CD4-positive, CD25-positive, alpha-beta regulatory T cell (primary cell): ENCODE results near the gene SURF4. TPM values are rescaled to one million over a fixed set of nuclear protein-coding genes. Genes with fewer than 3 reads are reported as not detected.
"Not testable (repeated sequence)": the region's sequence is repeated elsewhere in the genome, so short reads cannot be mapped to it uniquely, and the experiment has no call there.

Experiments used
- ATAC-seq, 2 donors: fragments of 150-1000 bp; cut with Tn5 transposase; one replicate each; pipeline ENCODE4 v1.10.0; 2021; ENCODE audit warnings: low read depth in 2 of 2, moderate number of reproducible peaks in 2 of 2, moderate library complexity in 1 of 2
- DNase-seq, 3 donors: peaks; one replicate each; pipeline versions ENCODE4 v3.0.0 to v3.0.0-alpha.2; 2012 to 2022; ENCODE audit warnings: mixed read lengths in 1 of 3
- H3K27ac ChIP-seq: one replicate; pipeline ENCODE4 v1.7.0; 2013; ENCODE audit warnings: mild to moderate bottlenecking, low read length; ENCODE audit not compliant: insufficient read depth, poor library complexity, severe bottlenecking
- H3K27me3 ChIP-seq: one replicate; pipeline ENCODE4 v1.7.0; 2013; ENCODE audit warnings: low read length; ENCODE audit not compliant: control insufficient read depth, insufficient read depth
- H3K36me3 ChIP-seq: one replicate; pipeline ENCODE4 v1.7.0; 2013; ENCODE audit warnings: mild to moderate bottlenecking, low read length, moderate library complexity; ENCODE audit not compliant: control insufficient read depth, insufficient read depth
- H3K4me1 ChIP-seq: 2 replicates; pipeline ENCODE4 v1.7.0; 2013; ENCODE audit warnings: mild to moderate bottlenecking, low read length; ENCODE audit not compliant: insufficient read depth, control insufficient read depth, poor library complexity, severe bottlenecking
- H3K4me3 ChIP-seq: one replicate; pipeline ENCODE4 v1.7.0; 2013; ENCODE audit warnings: low read depth, mild to moderate bottlenecking, low read length, moderate library complexity
- H3K9me3 ChIP-seq, 2 experiments: 1 replicate in 1 of 2; 2 replicates in 1 of 2; pipeline ENCODE4 v1.7.0; 2013; ENCODE audit warnings: low read length in 2 of 2, mild to moderate bottlenecking in 1 of 2, moderate library complexity in 1 of 2; ENCODE audit not compliant: control insufficient read depth in 2 of 2
- H3K27ac Mint-ChIP-seq, 3 donors: one replicate each; pipeline ENCODE4 v1.8.0; 2020 to 2022; ENCODE audit warnings: mild to moderate bottlenecking in 3 of 3, mixed read lengths in 3 of 3, moderate library complexity in 2 of 3
- H3K27me3 Mint-ChIP-seq: one replicate; pipeline ENCODE4 v1.8.0; 2022; ENCODE audit warnings: mild to moderate bottlenecking, mixed read lengths
- H3K36me3 Mint-ChIP-seq: one replicate; pipeline ENCODE4 v1.8.0; 2020; ENCODE audit warnings: mixed read lengths
- H3K4me1 Mint-ChIP-seq, 4 donors: one replicate each; pipeline ENCODE4 v1.8.0; 2020 to 2022; ENCODE audit warnings: mixed read lengths in 4 of 4, mild to moderate bottlenecking in 1 of 4
- H3K4me3 Mint-ChIP-seq, 4 donors: one replicate each; pipeline ENCODE4 v1.8.0; 2020 to 2022; ENCODE audit warnings: mild to moderate bottlenecking in 4 of 4, mixed read lengths in 4 of 4, moderate library complexity in 3 of 4
- H3K9me3 Mint-ChIP-seq, 7 donors: one replicate each; pipeline ENCODE4 v1.8.0; 2020 to 2022; ENCODE audit warnings: mixed read lengths in 7 of 7, mild to moderate bottlenecking in 3 of 7, moderate library complexity in 2 of 7
- polyA plus RNA-seq, 4 donors: library from polyadenylated mRNA; unstranded; fragments of 300-500 nt; fragmentation: Illumina TruSeq; gene quantifications; one replicate each; pipeline ENCODE4 v1.2.3, GENCODE V29; 2021
- total RNA-seq: library from RNA; stranded (reverse); gene quantifications from one replicate; pipeline ENCODE4 v1.2.3, GENCODE V29; 2022

The SURF4 gene
- total and polyA plus RNA-seq, 5 donors from 2014 or later = 132 to 227 (median 206) TPM

- H3K27ac ChIP-seq, H3K4me3 ChIP-seq: not testable (repeated sequence)
Measured at GRCh38 chr9:133317551-133317950, 58.3 kb downstream of the SURF4 start.

DNA sequence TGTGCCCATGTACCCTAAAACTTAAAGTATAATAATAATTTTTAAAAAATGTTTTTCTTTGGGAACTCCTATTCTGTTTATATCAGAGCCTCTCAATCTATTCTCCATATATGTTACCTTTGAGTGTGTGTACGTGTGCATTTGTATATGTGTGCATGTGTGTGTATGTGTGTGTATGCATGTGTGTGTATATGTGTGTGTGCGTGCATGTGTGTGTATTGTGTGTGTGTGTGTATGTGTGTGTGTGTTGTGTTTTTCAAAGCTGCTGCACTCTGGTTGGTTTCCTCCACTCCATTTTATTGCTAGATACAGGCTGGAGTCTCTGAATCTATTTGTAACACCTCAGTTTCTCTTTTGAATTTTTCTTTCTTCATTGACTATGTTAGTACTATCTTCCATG is 59.9 kb downstream of the SURF4 start:
- Mint-ChIP-seq H3K4me3 (no peak overlapping the region), H3K27me3 (no peaks in the 10 kb centered on the region), H3K4me1 (no peaks in the 10 kb centered on the region), H3K27ac (no peak overlapping the region), H3K36me3 (no peaks in the 10 kb centered on the region), H3K9me3 (no peaks in the 10 kb centered on the region)
- no peaks in the 10 kb centered on the region for H3K36me3 ChIP-seq
- no peak overlapping the region for H3K27ac ChIP-seq
- ATAC-seq (no peak), DNase-seq (no peak)
- no peaks in the 10 kb centered on the region for H3K9me3 ChIP-seq
- no peaks in the 10 kb centered on the region for H3K4me1 ChIP-seq
- H3K4me3 ChIP-seq = no peak overlapping the region
- H3K27me3 ChIP-seq = no peaks in the 10 kb centered on the region

More at GRCh38 chr9:133317551-133317950, 58.3 kb downstream of the SURF4 start:
- DNase-seq, H3K9me3 ChIP-seq, H3K27me3 ChIP-seq, H3K27me3 Mint-ChIP-seq, ATAC-seq, H3K4me1 ChIP-seq, H3K9me3 Mint-ChIP-seq, H3K36me3 ChIP-seq, H3K4me3 Mint-ChIP-seq, H3K4me1 Mint-ChIP-seq, H3K36me3 Mint-ChIP-seq, H3K27ac Mint-ChIP-seq: not testable (repeated sequence)

Other genes starting within 250 kb of the SURF4 start
- gene GBGT1, start 212.1 kb downstream of the SURF4 start, total RNA-seq = 1.5 TPM
- gene GBGT1, start 212.1 kb downstream of the SURF4 start, polyA plus RNA-seq = 1 to 10 TPM in 1 of 4 donors, under 1 TPM in 1, not detected in 2; 0.67 to 1.6 TPM
- gene OBP2B, start 166.8 kb downstream of the SURF4 start, total RNA-seq = not detected
- gene OBP2B, start 166.8 kb downstream of the SURF4 start, polyA plus RNA-seq = not detected
- 0.62 TPM for gene ABO, start 100.9 kb downstream of the SURF4 start, total RNA-seq
- gene ABO, start 100.9 kb downstream of the SURF4 start, polyA plus RNA-seq = not detected
- gene SURF6, start 39.9 kb downstream of the SURF4 start, total RNA-seq = 14.6 TPM
- 1 to 10 TPM; 5.4 to 8.4 (median 6.9) TPM for gene SURF6, start 39.9 kb downstream of the SURF4 start, polyA plus RNA-seq
- 29.3 TPM for gene MED22, start 27.9 kb downstream of the SURF4 start, total RNA-seq
- gene MED22, start 27.9 kb downstream of the SURF4 start, polyA plus RNA-seq = 10 to 100 TPM in 3 of 4 donors, 1 to 10 TPM in 1; 7.3 to 16.2 (median 11.1) TPM
- gene RPL7A, start 27.8 kb downstream of the SURF4 start, total RNA-seq = 1,813 TPM
- gene RPL7A, start 27.8 kb downstream of the SURF4 start, polyA plus RNA-seq = 1,000 to 10,000 TPM in 2 of 4 donors, 100 to 1,000 TPM in 2; 747 to 1,102 (median 951) TPM
- gene SURF1, start 19.6 kb downstream of the SURF4 start, total RNA-seq = 41.8 TPM
- gene SURF1, start 19.6 kb downstream of the SURF4 start, polyA plus RNA-seq = 100 to 1,000 TPM; 114 to 120 (median 115) TPM
- gene SURF2, start 19.5 kb downstream of the SURF4 start, total RNA-seq = 24.3 TPM
- gene SURF2, start 19.5 kb downstream of the SURF4 start, polyA plus RNA-seq = 10 to 100 TPM; 34.5 to 47.1 (median 37.0) TPM
- gene STKLD1, start 306 bp upstream of the SURF4 start, total RNA-seq = 0.86 TPM
- gene STKLD1, start 306 bp upstream of the SURF4 start, polyA plus RNA-seq = under 1 TPM; 0.09 to 0.28 (median 0.15) TPM
- 19.4 TPM for gene REXO4, start 42.0 kb upstream of the SURF4 start, total RNA-seq
- gene REXO4, start 42.0 kb upstream of the SURF4 start, polyA plus RNA-seq = 10 to 100 TPM in 3 of 4 donors, 1 to 10 TPM in 1; 9.8 to 17.8 (median 14.7) TPM
- 0.47 TPM for gene ADAMTS13, start 46.3 kb upstream of the SURF4 start, total RNA-seq
- under 1 TPM in 1 of 4 donors, not detected in 3; 0.10 TPM for gene ADAMTS13, start 46.3 kb upstream of the SURF4 start, polyA plus RNA-seq
- 1.8 TPM for gene CACFD1, start 83.9 kb upstream of the SURF4 start, total RNA-seq
- 1 to 10 TPM; 1.2 to 3.0 (median 1.7) TPM for gene CACFD1, start 83.9 kb upstream of the SURF4 start, polyA plus RNA-seq
- 1.8 TPM for gene SLC2A6, start 103.0 kb upstream of the SURF4 start, total RNA-seq
- gene SLC2A6, start 103.0 kb upstream of the SURF4 start, polyA plus RNA-seq = 1 to 10 TPM in 3 of 4 donors, under 1 TPM in 1; 0.63 to 2.2 (median 1.6) TPM
- not detected for gene MYMK, start 148.9 kb upstream of the SURF4 start, total RNA-seq
- not detected for gene MYMK, start 148.9 kb upstream of the SURF4 start, polyA plus RNA-seq
- not detected for gene ADAMTSL2, start 158.6 kb upstream of the SURF4 start, total RNA-seq
- gene ADAMTSL2, start 158.6 kb upstream of the SURF4 start, polyA plus RNA-seq = not detected
- not detected for gene FAM163B, start 233.3 kb upstream of the SURF4 start, total RNA-seq
- not detected for gene FAM163B, start 233.3 kb upstream of the SURF4 start, polyA plus RNA-seq